T-helper 17 cell (primary cell): ENCODE results near the gene CPM. TPM values are rescaled to one million over a fixed set of nuclear protein-coding genes. Genes with fewer than 3 reads are reported as not detected.
"Not testable (repeated sequence)": the region's sequence is repeated elsewhere in the genome, so short reads cannot be mapped to it uniquely, and the experiment has no call there.

Experiments used
- ATAC-seq: fragments of 150-1000 bp; cut with Tn5 transposase; 2 replicates; pipeline ENCODE4 v1.10.0; 2021; ENCODE audit warnings: mild to moderate bottlenecking, moderate library complexity
- DNase-seq, 3 donors: peaks; one replicate each; pipeline versions ENCODE4 v3.0.0 to v3.0.0-alpha.2; 2020 to 2021
- H3K9me3 ChIP-seq: one replicate; pipeline ENCODE4 v1.7.0; 2013; ENCODE audit warnings: low read length, mild to moderate bottlenecking; ENCODE audit not compliant: control insufficient read depth, poor library complexity, severe bottlenecking
- H3K27ac Mint-ChIP-seq: one replicate; pipeline ENCODE4 v1.8.0; 2022; ENCODE audit warnings: mild to moderate bottlenecking, moderate library complexity, mixed read lengths
- H3K27me3 Mint-ChIP-seq: one replicate; pipeline ENCODE4 v1.8.0; 2022; ENCODE audit warnings: mixed read lengths
- H3K36me3 Mint-ChIP-seq: one replicate; pipeline ENCODE4 v1.8.0; 2022; ENCODE audit warnings: low read depth, mixed read lengths
- H3K4me1 Mint-ChIP-seq: one replicate; pipeline ENCODE4 v1.8.0; 2022; ENCODE audit warnings: mild to moderate bottlenecking, mixed read lengths
- H3K4me3 Mint-ChIP-seq: one replicate; pipeline ENCODE4 v1.8.0; 2022; ENCODE audit warnings: mild to moderate bottlenecking, moderate library complexity, mixed read lengths
- total RNA-seq, 4 donors: library from RNA in 2 of 4; stranded (reverse) in 2 of 4; gene quantifications; one replicate each; pipeline ENCODE4 v1.2.3 and lab custom pipeline; 2022 to 2026

CPM gene
- total RNA-seq, 2 donors from 2014 or later: 1.9 to 4.1 TPM

DNA sequence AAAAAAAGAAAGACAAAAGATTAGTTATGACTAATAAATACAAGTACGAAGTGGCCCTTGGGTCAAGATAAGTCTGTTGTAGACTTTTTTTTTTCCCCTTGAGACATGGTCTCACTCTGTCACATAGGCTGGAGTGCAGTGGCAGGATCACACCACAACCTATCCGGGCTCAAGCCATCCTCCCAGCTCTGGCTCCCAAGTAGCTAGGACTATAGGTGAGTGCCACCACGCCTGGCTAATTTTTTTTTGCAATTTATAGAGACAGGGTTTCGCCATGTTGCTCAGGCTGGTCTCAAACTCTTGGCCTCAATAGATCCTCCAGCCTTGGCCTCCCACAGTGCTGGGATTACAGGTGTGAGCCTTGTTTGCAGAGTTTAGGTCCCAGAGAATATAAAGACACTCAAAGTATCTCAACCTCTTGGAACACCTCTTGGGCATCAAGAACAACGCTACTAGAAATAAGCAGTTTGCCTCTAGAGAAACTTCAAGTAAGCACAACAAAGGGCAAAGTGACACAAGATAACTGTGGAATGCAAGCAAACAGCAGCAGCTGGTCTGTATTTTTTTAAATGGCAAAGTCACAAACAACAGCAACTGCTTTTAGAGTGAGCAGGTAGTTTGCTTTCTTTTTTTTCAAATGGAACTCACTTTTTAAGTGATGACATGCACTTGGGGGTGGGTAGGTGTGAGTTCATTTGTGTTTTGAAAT, 128.9 kb downstream of the CPM start:
- no peak for ATAC-seq
- Mint-ChIP-seq H3K27me3 (no peaks in the 10 kb centered on the region), H3K4me1 (peaks cover 7% of the 10 kb centered on the region), H3K27ac (no peak overlapping the region), H3K36me3 (peaks cover 3% of the 10 kb centered on the region), H3K4me3 (no peak overlapping the region)
- no peak for DNase-seq
- no peaks in the 10 kb centered on the region for H3K9me3 ChIP-seq

DNA sequence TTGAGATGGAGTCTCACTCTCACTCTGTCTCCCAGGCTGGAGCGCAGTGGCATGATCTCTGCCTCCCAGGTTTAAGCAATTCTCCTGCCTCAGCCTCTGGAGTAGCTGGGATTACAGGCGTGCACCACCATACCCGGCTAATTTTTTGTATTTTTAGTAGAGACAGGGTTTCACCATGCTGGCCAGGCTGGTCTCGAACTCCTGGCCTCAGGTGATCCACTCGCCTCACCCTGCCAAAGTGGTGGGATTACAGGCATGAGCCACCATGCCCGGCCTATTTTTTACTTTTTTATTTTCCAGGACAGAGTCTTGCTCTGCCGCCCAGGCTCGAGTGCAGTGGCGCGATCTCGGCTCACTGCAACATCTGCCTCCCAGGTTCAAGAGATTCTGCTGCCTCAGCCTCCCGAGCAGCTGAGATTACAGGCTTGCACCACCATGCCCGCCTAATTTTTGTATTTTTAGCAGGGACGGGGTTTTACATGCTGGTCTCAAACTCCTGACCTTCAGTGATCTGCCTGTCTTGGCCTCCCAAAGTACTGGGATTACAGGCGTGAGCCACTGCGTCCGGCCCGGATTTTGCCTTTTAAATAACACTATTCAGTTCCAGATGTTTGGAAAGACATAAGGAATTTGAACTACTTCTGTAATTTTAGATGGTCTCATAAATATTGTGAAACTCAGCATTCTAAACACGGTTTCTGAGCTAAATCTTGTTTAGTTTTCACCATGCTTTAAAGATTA, 129.9 kb downstream of the CPM start:
- not testable (repeated sequence) for ATAC-seq, DNase-seq, H3K4me1 Mint-ChIP-seq, H3K4me3 Mint-ChIP-seq, H3K27me3 Mint-ChIP-seq, H3K27ac Mint-ChIP-seq, H3K9me3 ChIP-seq, H3K36me3 Mint-ChIP-seq

DNA sequence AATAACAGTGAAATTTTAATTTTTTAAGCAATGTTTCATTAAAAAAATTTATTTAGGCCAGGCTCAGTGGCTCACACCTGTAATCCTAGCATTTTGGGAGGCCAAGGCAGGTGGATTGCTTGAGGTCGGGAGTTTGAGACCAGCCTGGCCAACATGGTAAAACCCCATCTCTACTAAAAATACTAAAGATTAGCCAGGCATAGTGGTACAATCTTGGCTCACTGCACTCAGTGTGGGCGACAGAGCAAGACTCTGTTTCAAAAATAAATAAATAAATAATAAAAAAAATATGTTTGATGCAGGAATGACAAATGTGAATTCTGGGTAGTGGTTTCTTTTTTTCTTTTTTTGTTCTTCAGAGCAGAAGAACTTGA, 130.6 kb downstream of the CPM start:
- not testable (repeated sequence) for H3K27me3 Mint-ChIP-seq, H3K27ac Mint-ChIP-seq, H3K9me3 ChIP-seq, H3K4me1 Mint-ChIP-seq, H3K36me3 Mint-ChIP-seq, H3K4me3 Mint-ChIP-seq, ATAC-seq, DNase-seq

Other genes with a start within 250 kb of the CPM start
- gene NUP107, start 246.2 kb downstream of the CPM start, total RNA-seq: 10 to 100 TPM; 39.2 to 42.4 TPM
- 1 to 10 TPM; 7.0 to 8.3 TPM for gene SLC35E3, start 187.0 kb downstream of the CPM start, total RNA-seq
- 100 to 1,000 TPM in 1 of 2 donors, 10 to 100 TPM in 1; 96.3 to 101 TPM for gene MDM2, start 125.0 kb downstream of the CPM start, total RNA-seq